ENCODE data around the gene ANOS1.

Gene ANOS1

GRCh38 chrX:8632924-8633323, 99.0 kb downstream of the ANOS1 start:
- Histone ChIP-seq H3K4me3 (ENCODE audit: extremely low read depth, insufficient read depth, low read length, poor library complexity, severe bottlenecking) (no peak overlapping the region), H3K4me1 (ENCODE audit: control insufficient read depth, insufficient read depth, low read length, poor library complexity, severe bottlenecking) (no peaks in the 10 kb centered on the region), H3K9me3 (ENCODE audit: control insufficient read depth, low read length) (no peaks in the 10 kb centered on the region), H3K27ac (ENCODE audit: low read depth, low read length, severe bottlenecking) (no peak overlapping the region), H3K36me3 (ENCODE audit: control insufficient read depth, insufficient read depth, low read length) (no peaks in the 10 kb centered on the region)
- no CpG with 5 or more reads among the region's 7 CpGs for WGBS, 2 experiments (ENCODE audit: insufficient coverage in 2 of 2)

GRCh38 chrX:8629871-8630270, 102.1 kb downstream of the ANOS1 start:
- no peak overlapping the region for H3K27ac ChIP-seq (ENCODE audit: low read depth, low read length, severe bottlenecking)
- H3K36me3 ChIP-seq (ENCODE audit: control insufficient read depth, insufficient read depth, low read length): no peaks in the 10 kb centered on the region
- H3K4me1 ChIP-seq (ENCODE audit: control insufficient read depth, insufficient read depth, low read length, poor library complexity, severe bottlenecking): no peaks in the 10 kb centered on the region
- H3K9me3 ChIP-seq (ENCODE audit: control insufficient read depth, low read length): no peaks in the 10 kb centered on the region
- WGBS, 2 experiments (ENCODE audit: insufficient coverage in 2 of 2): 88 to 97% methylated on average over 1 to 5 of the region's 7 CpGs
- H3K4me3 ChIP-seq (ENCODE audit: extremely low read depth, insufficient read depth, low read length, poor library complexity, severe bottlenecking): no peak overlapping the region

- no peaks in the 10 kb centered on the region for H3K36me3 ChIP-seq (ENCODE audit: control insufficient read depth, insufficient read depth, low read length)
- no peaks in the 10 kb centered on the region for H3K4me1 ChIP-seq (ENCODE audit: control insufficient read depth, insufficient read depth, low read length, poor library complexity, severe bottlenecking)
- no peak overlapping the region for H3K4me3 ChIP-seq (ENCODE audit: extremely low read depth, insufficient read depth, low read length, poor library complexity, severe bottlenecking)
- no peaks in the 10 kb centered on the region for H3K9me3 ChIP-seq (ENCODE audit: control insufficient read depth, low read length)
- H3K27ac ChIP-seq (ENCODE audit: low read depth, low read length, severe bottlenecking): no peak overlapping the region
These were observed 104.1 kb downstream of the ANOS1 start for GRCh38 chrX:8627796-8628195.

- Histone ChIP-seq H3K36me3 (ENCODE audit: control insufficient read depth, insufficient read depth, low read length) (no peaks in the 10 kb centered on the region), H3K9me3 (ENCODE audit: control insufficient read depth, low read length) (peaks cover 9% of the 10 kb centered on the region), H3K4me3 (ENCODE audit: extremely low read depth, insufficient read depth, low read length, poor library complexity, severe bottlenecking) (no peak overlapping the region), H3K4me1 (ENCODE audit: control insufficient read depth, insufficient read depth, low read length, poor library complexity, severe bottlenecking) (no peaks in the 10 kb centered on the region), H3K27ac (ENCODE audit: low read depth, low read length, severe bottlenecking) (no peak overlapping the region)
- no CpG with 5 or more reads among the region's 2 CpGs for WGBS, 2 experiments (ENCODE audit: insufficient coverage in 2 of 2)
These were observed 124.6 kb downstream of the ANOS1 start for GRCh38 chrX:8607326-8607725.

- no peaks in the 10 kb centered on the region for H3K4me1 ChIP-seq (ENCODE audit: control insufficient read depth, insufficient read depth, low read length, poor library complexity, severe bottlenecking)
- no peaks in the 10 kb centered on the region for H3K9me3 ChIP-seq (ENCODE audit: control insufficient read depth, low read length)
- no peak overlapping the region for H3K27ac ChIP-seq (ENCODE audit: low read depth, low read length, severe bottlenecking)
- no peaks in the 10 kb centered on the region for H3K36me3 ChIP-seq (ENCODE audit: control insufficient read depth, insufficient read depth, low read length)
- WGBS, 2 experiments (ENCODE audit: insufficient coverage in 2 of 2): 88 to 89% methylated on average over 1 to 4 of the region's 5 CpGs
- no peak overlapping the region for H3K4me3 ChIP-seq (ENCODE audit: extremely low read depth, insufficient read depth, low read length, poor library complexity, severe bottlenecking)
These were observed 127.8 kb downstream of the ANOS1 start for GRCh38 chrX:8604131-8604530.

GRCh38 chrX:8591501-8591900, 140.4 kb downstream of the ANOS1 start:
- Histone ChIP-seq H3K4me3 (ENCODE audit: extremely low read depth, insufficient read depth, low read length, poor library complexity, severe bottlenecking) (no peak overlapping the region), H3K36me3 (ENCODE audit: control insufficient read depth, insufficient read depth, low read length) (no peaks in the 10 kb centered on the region), H3K4me1 (ENCODE audit: control insufficient read depth, insufficient read depth, low read length, poor library complexity, severe bottlenecking) (no peaks in the 10 kb centered on the region), H3K9me3 (ENCODE audit: control insufficient read depth, low read length) (no peaks in the 10 kb centered on the region), H3K27ac (ENCODE audit: low read depth, low read length, severe bottlenecking) (no peak overlapping the region)
- no CpG with 5 or more reads among the region's 4 CpGs for WGBS, 2 experiments (ENCODE audit: insufficient coverage in 2 of 2)

GRCh38 chrX:8586953-8587352, 145.0 kb downstream of the ANOS1 start:
- Histone ChIP-seq H3K9me3 (ENCODE audit: control insufficient read depth, low read length) (no peaks in the 10 kb centered on the region), H3K27ac (ENCODE audit: low read depth, low read length, severe bottlenecking) (no peak overlapping the region), H3K4me3 (ENCODE audit: extremely low read depth, insufficient read depth, low read length, poor library complexity, severe bottlenecking) (no peak overlapping the region), H3K4me1 (ENCODE audit: control insufficient read depth, insufficient read depth, low read length, poor library complexity, severe bottlenecking) (no peaks in the 10 kb centered on the region), H3K36me3 (ENCODE audit: control insufficient read depth, insufficient read depth, low read length) (no peaks in the 10 kb centered on the region)

- Histone ChIP-seq H3K4me3 (ENCODE audit: extremely low read depth, insufficient read depth, low read length, poor library complexity, severe bottlenecking) (no peak overlapping the region), H3K27ac (ENCODE audit: low read depth, low read length, severe bottlenecking) (no peak overlapping the region), H3K9me3 (ENCODE audit: control insufficient read depth, low read length) (no peaks in the 10 kb centered on the region), H3K36me3 (ENCODE audit: control insufficient read depth, insufficient read depth, low read length) (no peaks in the 10 kb centered on the region), H3K4me1 (ENCODE audit: control insufficient read depth, insufficient read depth, low read length, poor library complexity, severe bottlenecking) (no peaks in the 10 kb centered on the region)
- WGBS, 2 experiments (ENCODE audit: insufficient coverage in 2 of 2): no CpG with 5 or more reads among the region's 5 CpGs
These were observed 152.3 kb downstream of the ANOS1 start for GRCh38 chrX:8579602-8580001.

- WGBS, 2 experiments (ENCODE audit: insufficient coverage in 2 of 2): no CpG with 5 or more reads among the region's 3 CpGs
- no peaks in the 10 kb centered on the region for H3K36me3 ChIP-seq (ENCODE audit: control insufficient read depth, insufficient read depth, low read length)
- H3K27ac ChIP-seq (ENCODE audit: low read depth, low read length, severe bottlenecking): no peak overlapping the region
- no peak overlapping the region for H3K4me3 ChIP-seq (ENCODE audit: extremely low read depth, insufficient read depth, low read length, poor library complexity, severe bottlenecking)
- H3K9me3 ChIP-seq (ENCODE audit: control insufficient read depth, low read length): no peaks in the 10 kb centered on the region
- no peaks in the 10 kb centered on the region for H3K4me1 ChIP-seq (ENCODE audit: control insufficient read depth, insufficient read depth, low read length, poor library complexity, severe bottlenecking)
These were observed 155.1 kb downstream of the ANOS1 start for GRCh38 chrX:8576821-8577220.

GRCh38 chrX:8565729-8566128, 166.2 kb downstream of the ANOS1 start:
- H3K9me3 ChIP-seq (ENCODE audit: control insufficient read depth, low read length): no peaks in the 10 kb centered on the region
- H3K36me3 ChIP-seq (ENCODE audit: control insufficient read depth, insufficient read depth, low read length): no peaks in the 10 kb centered on the region
- H3K4me3 ChIP-seq (ENCODE audit: extremely low read depth, insufficient read depth, low read length, poor library complexity, severe bottlenecking): no peak overlapping the region
- no peaks in the 10 kb centered on the region for H3K4me1 ChIP-seq (ENCODE audit: control insufficient read depth, insufficient read depth, low read length, poor library complexity, severe bottlenecking)
- no peak overlapping the region for H3K27ac ChIP-seq (ENCODE audit: low read depth, low read length, severe bottlenecking)
- 63% methylated on average over 3 to 7 of the region's 8 CpGs for WGBS, 2 experiments (ENCODE audit: insufficient coverage in 2 of 2)

- Histone ChIP-seq H3K4me3 (ENCODE audit: extremely low read depth, insufficient read depth, low read length, poor library complexity, severe bottlenecking) (no peak overlapping the region), H3K36me3 (ENCODE audit: control insufficient read depth, insufficient read depth, low read length) (peaks cover 2% of the 10 kb centered on the region), H3K9me3 (ENCODE audit: control insufficient read depth, low read length) (no peaks in the 10 kb centered on the region), H3K27ac (ENCODE audit: low read depth, low read length, severe bottlenecking) (no peak overlapping the region), H3K4me1 (ENCODE audit: control insufficient read depth, insufficient read depth, low read length, poor library complexity, severe bottlenecking) (no peaks in the 10 kb centered on the region)
- WGBS, 2 experiments (ENCODE audit: insufficient coverage in 2 of 2): no CpG with 5 or more reads among the region's 1 CpG
These were observed 183.5 kb downstream of the ANOS1 start for GRCh38 chrX:8548446-8548845.

GRCh38 chrX:8546715-8547114, 185.2 kb downstream of the ANOS1 start:
- Histone ChIP-seq H3K27ac (ENCODE audit: low read depth, low read length, severe bottlenecking) (no peak overlapping the region), H3K4me1 (ENCODE audit: control insufficient read depth, insufficient read depth, low read length, poor library complexity, severe bottlenecking) (no peaks in the 10 kb centered on the region), H3K4me3 (ENCODE audit: extremely low read depth, insufficient read depth, low read length, poor library complexity, severe bottlenecking) (no peak overlapping the region), H3K36me3 (ENCODE audit: control insufficient read depth, insufficient read depth, low read length) (no peaks in the 10 kb centered on the region), H3K9me3 (ENCODE audit: control insufficient read depth, low read length) (no peaks in the 10 kb centered on the region)
- WGBS, 2 experiments (ENCODE audit: insufficient coverage in 2 of 2): 89 to 93% methylated on average over 2 to 3 of the region's 4 CpGs

Measured in mesodermal cell (in vitro differentiated cells).